ENCODE results near the gene AKNA.

The AKNA gene

DNA sequence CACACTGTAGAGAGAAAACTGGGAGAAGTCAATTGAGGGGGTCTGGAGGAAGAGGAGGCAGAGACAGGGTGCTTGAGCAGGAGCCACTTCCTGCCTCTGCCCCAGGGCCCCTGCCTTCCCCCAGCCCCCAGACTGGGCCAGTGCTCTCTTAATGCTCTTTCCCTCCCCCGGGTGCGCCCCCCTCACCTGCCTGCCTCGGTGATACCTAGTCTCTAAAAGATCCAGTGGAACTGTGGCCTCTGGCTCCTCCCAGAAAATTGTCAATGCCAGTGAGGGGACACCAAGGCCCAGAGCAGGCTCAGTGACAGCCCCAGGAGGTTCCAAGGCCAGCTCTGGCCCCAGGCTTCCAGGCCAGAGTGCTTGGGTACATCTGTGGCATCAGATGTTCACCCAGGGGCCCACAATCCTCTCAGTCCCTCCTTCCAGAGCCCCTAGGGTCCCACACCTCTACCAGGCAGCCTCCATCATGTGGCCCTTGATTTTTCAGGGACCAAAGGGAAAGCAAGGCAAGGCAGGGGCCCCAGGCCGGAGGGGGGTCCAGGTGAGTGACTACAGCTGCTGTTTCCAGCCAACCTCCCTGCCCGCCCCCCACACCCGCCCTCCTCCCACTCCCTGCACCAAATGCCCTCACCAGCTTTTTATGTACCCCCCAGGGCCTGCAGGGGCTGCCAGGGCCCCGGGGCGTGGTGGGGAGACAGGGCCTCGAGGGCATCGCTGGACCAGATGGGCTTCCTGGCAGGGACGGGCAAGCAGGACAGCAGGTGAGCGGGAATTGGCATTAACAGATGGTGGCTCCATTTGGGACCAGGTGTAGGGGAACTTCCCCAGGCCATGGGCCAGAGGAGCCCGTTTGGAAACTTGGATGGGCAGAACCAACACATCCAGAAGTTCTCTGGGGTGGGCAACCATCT is 98.0 kb downstream of the AKNA start:
- in situ Hi-C loops (cut with MboI; ENCODE audit: low sequenced_read_pairs), result loop anchor here (10.0 kb wide), 1 partner anchor 195 kb away; the partner anchor contains the start of gene KIF12

DNA sequence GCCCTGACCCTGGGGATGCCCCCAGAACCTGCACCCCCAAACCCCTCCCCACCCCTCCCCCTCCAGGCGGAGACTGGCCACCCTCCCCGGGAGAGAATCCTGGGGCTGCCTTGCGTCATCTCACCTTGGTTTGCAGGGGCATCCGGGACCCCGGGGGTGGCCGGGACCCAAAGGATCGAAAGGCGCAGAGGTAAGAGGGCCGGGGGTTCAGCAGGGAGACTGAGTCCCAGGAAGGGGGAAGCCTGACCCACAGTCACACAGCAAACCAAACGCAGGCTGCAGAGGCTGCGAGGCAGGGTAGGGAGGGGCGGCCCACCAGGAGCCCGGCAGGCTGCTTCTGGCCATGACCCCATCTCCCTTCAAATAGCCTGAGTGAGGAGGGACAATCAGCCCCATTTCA is 98.7 kb downstream of the AKNA start:
- in situ Hi-C loops (cut with MboI; ENCODE audit: low sequenced_read_pairs), result loop anchor here (10.0 kb wide), 1 partner anchor 194 kb away; the partner anchor contains the start of gene KIF12

DNA sequence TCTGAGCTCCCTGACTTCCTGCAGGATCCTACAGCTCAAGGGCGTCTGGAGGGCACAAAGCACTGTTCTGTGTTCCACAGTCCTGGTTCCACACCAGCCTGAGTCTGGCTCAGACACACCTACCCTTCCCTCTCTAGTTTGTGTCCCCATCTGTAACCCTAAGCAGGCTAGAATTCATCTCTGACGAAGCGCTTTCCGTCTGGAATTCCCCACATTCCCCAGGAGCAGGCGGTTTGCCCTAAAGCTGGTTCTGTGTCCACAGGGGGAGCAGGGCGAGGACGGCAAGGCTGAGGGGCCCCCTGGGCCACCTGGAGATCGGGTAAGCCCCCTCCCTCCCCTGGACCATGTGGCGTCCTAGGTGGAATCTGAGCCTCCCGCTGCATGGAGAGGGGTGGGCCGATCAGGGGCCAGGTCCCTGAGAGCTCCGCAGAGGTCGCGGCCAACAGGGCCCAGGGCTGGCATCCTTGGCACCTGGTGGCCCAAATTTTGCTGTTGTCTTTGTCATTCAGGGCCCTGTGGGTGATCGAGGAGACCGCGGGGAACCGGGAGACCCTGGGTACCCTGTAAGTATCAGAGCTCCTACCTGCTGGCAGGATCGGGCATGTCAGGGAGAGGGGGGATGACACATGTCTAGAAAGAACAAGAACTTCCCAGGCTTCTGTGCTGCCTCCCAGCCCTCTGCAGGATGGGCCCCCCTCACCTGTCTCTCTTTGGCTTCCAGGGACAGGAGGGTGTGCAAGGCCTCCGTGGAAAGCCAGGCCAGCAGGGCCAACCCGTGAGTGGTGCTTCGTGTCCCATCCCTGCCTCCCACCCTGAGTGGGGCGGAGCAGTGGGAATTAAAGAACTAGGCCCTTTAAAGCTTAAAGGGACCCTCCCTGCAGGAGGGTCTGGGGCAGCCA is 99.3 kb downstream of the AKNA start:
- in situ Hi-C loops (cut with MboI; ENCODE audit: low sequenced_read_pairs), result loop anchor here (10.0 kb wide), 1 partner anchor 194 kb away; the partner anchor contains the start of gene KIF12

DNA sequence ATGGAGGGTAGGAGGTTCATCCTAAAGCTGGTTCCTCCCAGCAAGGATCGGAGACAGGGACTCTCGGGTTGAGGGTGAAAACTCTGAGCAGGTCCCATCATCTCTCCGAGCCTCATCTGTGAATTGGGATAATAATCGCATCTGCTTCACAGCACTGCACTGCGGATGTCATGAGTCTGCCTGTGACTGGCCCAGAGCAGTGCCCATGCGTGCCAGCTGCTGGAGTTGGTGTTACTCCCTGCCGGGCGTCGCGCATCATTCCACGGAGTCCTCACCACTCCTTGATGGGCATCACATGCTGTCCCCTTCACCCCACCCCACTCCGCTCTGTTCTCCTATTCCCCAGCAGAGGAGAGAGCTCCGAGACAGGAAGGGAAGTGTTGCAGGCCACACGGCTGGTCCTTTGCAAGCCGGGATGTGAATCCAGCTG is 100.0 kb downstream of the AKNA start:
- in situ Hi-C loops (cut with MboI; ENCODE audit: low sequenced_read_pairs), result loop anchor here (10.0 kb wide), 1 partner anchor 193 kb away; the partner anchor contains the start of gene KIF12

DNA sequence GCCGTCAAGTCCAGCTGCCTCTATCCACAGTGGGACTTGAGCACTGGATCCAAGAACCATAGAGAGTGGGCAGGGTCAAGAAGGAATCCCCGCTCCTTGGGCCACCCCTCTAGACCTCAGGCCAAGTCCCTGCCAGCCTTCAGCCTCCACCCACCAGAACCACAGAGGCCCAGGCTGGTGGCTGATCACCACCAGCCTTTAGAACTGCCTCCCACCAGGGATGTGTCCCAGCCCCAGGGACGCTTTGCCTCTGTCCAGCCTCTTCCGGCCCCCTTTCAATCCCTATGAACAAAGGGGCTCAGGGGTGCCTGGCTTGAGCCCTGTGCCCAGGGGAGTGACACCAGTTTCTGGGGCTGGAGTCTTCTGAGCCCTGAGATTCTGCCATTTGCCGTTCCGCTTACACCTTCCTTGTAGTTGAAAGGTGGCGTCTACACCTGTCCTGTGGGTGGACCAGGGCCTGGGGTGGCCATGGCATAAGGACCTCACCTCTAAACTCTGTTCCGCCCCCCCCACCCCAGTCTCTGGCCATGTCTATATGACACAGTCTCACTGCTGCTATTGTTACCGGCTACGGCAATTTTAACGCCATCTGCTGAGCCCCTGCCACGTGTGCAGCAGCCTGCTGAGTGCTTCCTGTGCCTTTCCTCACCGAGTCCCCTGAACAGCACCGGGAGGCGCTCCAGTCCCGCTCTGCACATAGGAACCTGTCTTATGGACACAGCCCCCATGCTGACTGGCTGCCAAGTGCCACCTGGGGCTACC is 100.6 kb downstream of the AKNA start:
- in situ Hi-C loops (cut with MboI; ENCODE audit: low sequenced_read_pairs), result loop anchor here (10.0 kb wide), 1 partner anchor 192 kb away; the partner anchor contains the start of gene KIF12

DNA sequence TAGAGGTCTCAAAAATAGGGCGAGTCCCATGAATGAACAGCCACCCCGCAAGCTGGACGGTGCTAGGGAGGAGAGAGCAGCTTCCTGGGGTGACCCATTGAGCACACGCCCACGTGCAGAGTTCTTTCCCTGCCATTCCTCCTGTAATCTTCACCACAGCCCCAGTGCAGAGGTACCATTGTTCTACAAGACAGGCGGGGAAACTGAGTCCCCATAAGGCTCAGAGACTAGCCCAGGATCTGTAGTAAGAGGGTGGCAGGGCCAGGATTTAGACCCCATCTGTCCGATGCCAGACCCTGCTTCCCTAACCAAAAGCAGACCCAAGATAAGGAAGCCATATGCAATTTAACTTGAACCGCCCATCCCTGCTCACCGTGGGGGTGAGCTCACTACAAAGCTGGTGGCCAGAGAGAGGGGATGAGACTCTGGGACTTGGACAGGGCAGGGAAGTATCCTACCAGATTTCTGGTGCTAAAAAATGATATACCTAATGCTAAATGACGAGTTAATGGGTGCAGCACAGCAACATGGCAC is 101.6 kb downstream of the AKNA start:
- in situ Hi-C loops (cut with MboI; ENCODE audit: low sequenced_read_pairs), result loop anchor here (10.0 kb wide), 1 partner anchor 191 kb away; the partner anchor contains the start of gene KIF12

DNA sequence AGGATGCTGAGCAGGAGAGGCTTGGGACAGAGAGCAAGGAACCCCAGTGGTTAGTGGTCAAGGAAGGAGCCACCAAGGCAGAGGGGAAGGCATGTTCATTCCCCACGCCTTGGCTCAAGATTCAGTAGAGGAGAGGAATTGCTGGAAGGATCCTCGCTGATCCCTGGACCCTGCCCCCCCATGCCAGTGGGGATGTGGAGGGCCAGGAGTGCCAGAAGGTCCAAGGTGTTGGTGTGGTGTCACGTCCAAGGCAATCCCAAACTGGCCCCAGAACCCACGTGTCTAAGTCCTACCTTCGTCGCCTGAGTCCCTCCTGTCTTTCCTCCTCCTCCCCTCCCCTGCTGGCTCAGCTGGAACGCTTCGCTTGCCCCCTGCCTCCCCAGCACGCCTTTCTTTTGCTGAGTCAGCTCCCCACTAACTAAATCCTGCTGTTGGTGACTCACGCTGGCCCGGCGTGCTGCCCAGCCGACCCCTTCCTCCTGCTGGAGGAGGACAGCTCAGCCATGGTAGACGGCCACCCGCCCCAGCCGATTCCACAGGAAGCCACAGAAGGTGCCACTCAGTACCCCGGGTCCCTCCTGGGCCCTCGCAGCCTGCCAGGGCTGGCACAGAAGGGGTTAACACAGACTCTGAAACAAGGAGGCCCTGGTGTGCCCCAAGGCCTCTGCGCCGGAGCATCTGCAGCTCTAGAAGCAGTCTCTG is 102.5 kb downstream of the AKNA start:
- in situ Hi-C loops (cut with MboI; ENCODE audit: low sequenced_read_pairs), result loop anchor here (10.0 kb wide), 1 partner anchor 191 kb away; the partner anchor contains the start of gene KIF12

DNA sequence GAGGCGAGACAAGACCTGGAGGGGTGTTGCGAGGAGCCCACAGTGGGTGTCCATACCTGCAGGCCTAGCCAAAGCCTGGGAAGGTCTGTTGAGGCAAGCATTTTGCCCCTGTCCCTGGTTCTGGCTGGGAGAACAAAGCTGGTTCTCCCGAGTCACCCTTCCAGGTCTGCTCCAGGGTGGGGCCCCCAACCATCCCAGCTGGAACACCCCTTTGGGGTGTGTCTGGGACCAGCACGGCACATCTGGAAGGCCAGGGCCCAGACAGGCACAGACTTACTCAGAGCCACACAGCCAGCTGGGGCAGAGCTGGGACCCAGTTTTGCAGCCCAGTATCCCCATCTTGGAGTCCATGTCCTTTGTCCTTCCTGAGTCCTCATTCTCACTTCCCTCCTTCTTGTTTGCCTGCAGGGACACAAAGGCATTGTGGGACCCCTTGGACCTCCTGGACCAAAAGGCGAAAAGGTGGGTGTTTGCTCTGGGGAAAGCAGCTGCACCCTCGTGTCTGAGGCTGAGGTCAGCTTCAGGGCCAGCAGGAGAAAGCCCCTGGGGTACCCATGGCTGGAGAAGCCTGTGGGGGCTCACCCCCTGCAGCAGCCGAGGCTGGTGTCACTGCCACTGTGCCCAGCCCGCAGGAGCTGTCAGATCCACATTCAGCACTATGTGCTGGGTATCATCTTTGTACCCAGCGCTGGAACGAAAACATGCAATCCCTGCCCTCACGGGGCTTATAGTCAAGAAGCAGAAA is 103.3 kb downstream of the AKNA start:
- in situ Hi-C loops (cut with MboI; ENCODE audit: low sequenced_read_pairs), result loop anchor here (10.0 kb wide), 1 partner anchor 190 kb away; the partner anchor contains the start of gene KIF12

All from HL-60/S4 (cell line).